K562 (cell line): ENCODE measurements around the gene SFI1. TPM values are rescaled to one million over a fixed set of nuclear protein-coding genes. Genes with fewer than 3 reads are reported as not detected.
A peak's percentile ranks its signal among the peaks of the same experiment; 100 is the strongest.

Source experiments
- BACH1 ChIP-seq: fragments of 200-800 bp; sonication (Bioruptor generic); IDR thresholded peaks from 2 replicates; pipeline ENCODE4 v1.6.1; 2016; ENCODE audit warnings: missing genetic modification characterization, missing compliant biosample characterization
- ELK1 ChIP-seq: sonication (generic); formaldehyde crosslinking; IDR thresholded peaks from 2 replicates; pipeline ENCODE4 v1.8.1; 2022; ENCODE audit warnings: missing genetic modification reagents
- HDAC1 ChIP-seq, 2 experiments: fragments of 450-650 bp; IDR thresholded peaks; 2 replicates each; pipeline ENCODE4 v1.6.1; 2016 to 2017; ENCODE audit warnings: inconsistent platforms in 1 of 2, mild to moderate bottlenecking in 1 of 2, moderate library complexity in 1 of 2
- MBD2 ChIP-seq: sonication (generic); IDR thresholded peaks from 2 replicates; pipeline ENCODE4 v1.6.1; 2016; ENCODE audit warnings: low read depth, borderline replicate concordance
- MED1 ChIP-seq: sonication (generic); formaldehyde crosslinking; IDR thresholded peaks from 2 replicates; pipeline ENCODE4 v1.8.1; 2023; ENCODE audit warnings: missing genetic modification reagents, borderline replicate concordance
- PCBP1 ChIP-seq: fragments of 200-400 bp; formaldehyde crosslinking; IDR thresholded peaks from 2 replicates; pipeline ENCODE4 v1.6.1; 2018; ENCODE audit warnings: mild to moderate bottlenecking, low read depth, low read length; ENCODE audit not compliant: poor library complexity, severe bottlenecking
- POLR2AphosphoS5 ChIP-seq: IDR thresholded peaks from 2 replicates; pipeline ENCODE4 v1.6.1; 2011; ENCODE audit warnings: mild to moderate bottlenecking, low read depth, low read length, moderate library complexity; ENCODE audit not compliant: control insufficient read depth, insufficient read depth
- SAFB ChIP-seq: fragments of 200-400 bp; formaldehyde crosslinking; IDR thresholded peaks from 2 replicates; pipeline ENCODE4 v1.6.1; 2017; ENCODE audit warnings: low read depth, low read length, borderline replicate concordance
- TOE1 ChIP-seq, 2 experiments: fragments of 450-650 bp in 1 of 2; sonication (generic) in 1 of 2; formaldehyde crosslinking in 1 of 2; IDR thresholded peaks; 2 replicates each; pipeline versions ENCODE4 v1.7.1 to v1.8.0; 2016 to 2022; ENCODE audit warnings: borderline replicate concordance in 2 of 2, mild to moderate bottlenecking in 2 of 2, antibody characterized with exemption in 1 of 2, inconsistent platforms in 1 of 2, low read depth in 1 of 2, missing genetic modification reagents in 1 of 2, moderate library complexity in 1 of 2
- ZBTB12 ChIP-seq: fragments of 250-450 bp; sonication (Bioruptor Pico); IDR thresholded peaks from 2 replicates; pipeline ENCODE4 v1.4.0; 2020
- ZNF384 ChIP-seq: IDR thresholded peaks from 2 replicates; pipeline ENCODE4 v1.6.1; 2012; ENCODE audit warnings: low read depth, low read length, improper control_type of control experiment
- ZNF717 ChIP-seq: fragments of 250-450 bp; sonication (Bioruptor Pico); IDR thresholded peaks from 2 replicates; pipeline ENCODE4 v1.5.0; 2021
- ZNF766 ChIP-seq: fragments of 200-800 bp; sonication (Bioruptor generic); conservative IDR thresholded peaks from 2 replicates; pipeline ENCODE4 v1.6.1; 2016; ENCODE audit warnings: missing genetic modification characterization, missing compliant biosample characterization
- polyA plus RNA-seq, 8 experiments: library from polyadenylated mRNA; depleted of rRNA in 4 of 8; stranded (reverse) in 5 of 8; unstranded in 3 of 8; fragments of >200 nt; fragmentation: Nextera tagmentation in 2 of 8; fragmentation: Illumina TruSeq in 1 of 8; extraction: Ambion mirVana in 2 of 8; extraction: Trizol in 1 of 8; gene quantifications; 2 replicates each; pipeline versions ENCODE4 v1.2.1 to v1.2.3, GENCODE V29; 2011 to 2014; ENCODE audit warnings: inconsistent platforms in 1 of 8, missing spikeins in 1 of 8
- total RNA-seq, 7 experiments: library from RNA; depleted of rRNA in 6 of 7; stranded (reverse); fragments of >200 nt in 6 of 7; fragmentation: Illumina TruSeq in 2 of 7; extraction: Trizol in 2 of 7; gene quantifications; 2 replicates each; pipeline versions ENCODE4 v1.2.1 to v1.2.3, GENCODE V29; 2011 to 2021; ENCODE audit warnings: low replicate concordance in 1 of 7
- TF ChIP-seq, protein P1 (sequence below): fragments of 450-650 bp; formaldehyde crosslinking; IDR thresholded peaks from 2 replicates; pipeline ENCODE4 v1.4.0; 2020; ENCODE audit warnings: mild to moderate bottlenecking, moderate library complexity
- TF ChIP-seq, protein P2 (sequence below): fragments of 450-650 bp; formaldehyde crosslinking; IDR thresholded peaks from 2 replicates; pipeline ENCODE4 v1.4.0; 2022; ENCODE audit warnings: mild to moderate bottlenecking, moderate library complexity
- TF ChIP-seq, protein P3 (sequence below): conservative IDR thresholded peaks from 2 replicates; pipeline ENCODE4 v1.6.1; 2011; ENCODE audit warnings: low read depth, mild to moderate bottlenecking, low read length; ENCODE audit not compliant: control insufficient read depth
- TF ChIP-seq, protein P4 (sequence below): fragments of 250-450 bp; sonication (Bioruptor Pico); IDR thresholded peaks from 2 replicates; pipeline ENCODE4 v1.9.0; 2021; ENCODE audit warnings: mild to moderate bottlenecking, inconsistent platforms

Gene SFI1
- total and polyA plus RNA-seq, 9 of the 15 experiments (the other 6 are each of a cell fraction or from before 2014, with no cell fraction given) = 3.0 to 25.6 (median 14.1) TPM

DNA sequence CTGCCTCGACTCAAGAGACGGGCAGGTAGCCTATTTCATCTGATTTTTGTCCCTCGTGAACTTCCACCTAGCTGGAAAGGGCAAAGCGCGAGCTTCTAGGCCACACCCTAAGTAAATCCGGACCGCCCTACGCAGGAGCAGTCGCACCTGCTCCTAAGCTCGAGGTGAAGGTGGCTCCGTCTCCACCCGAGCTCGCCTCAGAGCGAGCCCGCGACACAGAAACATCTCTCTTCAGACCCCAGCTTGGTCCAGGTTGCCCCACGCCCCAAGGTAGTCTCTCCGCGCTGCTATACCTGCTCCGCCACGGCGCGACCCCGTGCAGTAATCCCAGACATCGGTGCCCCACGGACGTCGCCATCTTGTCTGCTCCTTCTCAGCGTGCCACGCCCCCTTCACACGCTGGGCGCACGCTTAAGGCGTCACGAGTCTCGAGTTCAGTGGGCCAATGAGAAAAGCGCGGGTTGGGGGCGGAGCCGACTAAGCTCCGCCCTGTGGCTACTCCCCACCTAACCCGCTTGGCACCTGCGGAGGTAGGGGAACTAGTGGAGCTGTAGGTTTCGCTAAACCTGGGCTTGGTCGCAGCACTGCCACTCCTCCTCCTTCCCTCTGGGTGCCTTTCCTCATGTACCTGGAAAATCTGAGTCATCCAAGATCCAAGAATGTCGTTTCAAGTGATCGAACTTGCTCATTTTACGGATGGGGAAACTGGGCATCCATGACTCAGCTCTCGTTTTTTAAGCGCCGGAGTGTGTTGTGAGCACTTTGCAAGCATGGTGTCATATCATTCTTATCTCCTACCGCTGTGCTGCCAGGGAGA lies 165.7 kb downstream of the SFI1 start, which contains the start of gene PISD (continued):
- TF ChIP-seq PCBP1 (no peak), BACH1 (tag) (peak; percentile 85), HDAC1 (IDR thresholded peaks at IDR 0.05) (peak in 1 of 2 experiments; percentile 99; a peak in 2 of 4 replicates), POLR2AphosphoS5 (peak; percentile 30; the same call in 1 of the 2 replicates), ZNF717 (CRISPR knock-in tag) (no peak), TOE1 (IDR thresholded peaks at IDR 0.05; ENCODE audit: borderline replicate concordance) (0 out of 2 replicates have a peak, but pooled peaks have one; percentile 39), TOE1 (CRISPR knock-in tag; IDR thresholded peaks at IDR 0.05; ENCODE audit: borderline replicate concordance, low read depth) (no peak), SAFB (no peak), ZNF766 (CRISPR knock-in tag) (no peak), ZNF384 (no peak), MBD2 (peak; percentile 68; the same call in 1 of the 2 replicates), MED1 (no peak), ELK1 (CRISPR knock-in tag) (no peak), ZBTB12 (CRISPR knock-in tag) (peak; percentile 91)
- TF ChIP-seq, protein P1, sequence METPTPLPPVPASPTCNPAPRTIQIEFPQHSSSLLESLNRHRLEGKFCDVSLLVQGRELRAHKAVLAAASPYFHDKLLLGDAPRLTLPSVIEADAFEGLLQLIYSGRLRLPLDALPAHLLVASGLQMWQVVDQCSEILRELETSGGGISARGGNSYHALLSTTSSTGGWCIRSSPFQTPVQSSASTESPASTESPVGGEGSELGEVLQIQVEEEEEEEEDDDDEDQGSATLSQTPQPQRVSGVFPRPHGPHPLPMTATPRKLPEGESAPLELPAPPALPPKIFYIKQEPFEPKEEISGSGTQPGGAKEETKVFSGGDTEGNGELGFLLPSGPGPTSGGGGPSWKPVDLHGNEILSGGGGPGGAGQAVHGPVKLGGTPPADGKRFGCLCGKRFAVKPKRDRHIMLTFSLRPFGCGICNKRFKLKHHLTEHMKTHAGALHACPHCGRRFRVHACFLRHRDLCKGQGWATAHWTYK (CRISPR knock-in tag) = 0 out of 2 replicates have a peak, but pooled peaks have one; percentile 33
- TF ChIP-seq, protein P2, sequence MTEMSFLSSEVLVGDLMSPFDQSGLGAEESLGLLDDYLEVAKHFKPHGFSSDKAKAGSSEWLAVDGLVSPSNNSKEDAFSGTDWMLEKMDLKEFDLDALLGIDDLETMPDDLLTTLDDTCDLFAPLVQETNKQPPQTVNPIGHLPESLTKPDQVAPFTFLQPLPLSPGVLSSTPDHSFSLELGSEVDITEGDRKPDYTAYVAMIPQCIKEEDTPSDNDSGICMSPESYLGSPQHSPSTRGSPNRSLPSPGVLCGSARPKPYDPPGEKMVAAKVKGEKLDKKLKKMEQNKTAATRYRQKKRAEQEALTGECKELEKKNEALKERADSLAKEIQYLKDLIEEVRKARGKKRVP (CRISPR knock-in tag) = no peak
- TF ChIP-seq, protein P3, sequence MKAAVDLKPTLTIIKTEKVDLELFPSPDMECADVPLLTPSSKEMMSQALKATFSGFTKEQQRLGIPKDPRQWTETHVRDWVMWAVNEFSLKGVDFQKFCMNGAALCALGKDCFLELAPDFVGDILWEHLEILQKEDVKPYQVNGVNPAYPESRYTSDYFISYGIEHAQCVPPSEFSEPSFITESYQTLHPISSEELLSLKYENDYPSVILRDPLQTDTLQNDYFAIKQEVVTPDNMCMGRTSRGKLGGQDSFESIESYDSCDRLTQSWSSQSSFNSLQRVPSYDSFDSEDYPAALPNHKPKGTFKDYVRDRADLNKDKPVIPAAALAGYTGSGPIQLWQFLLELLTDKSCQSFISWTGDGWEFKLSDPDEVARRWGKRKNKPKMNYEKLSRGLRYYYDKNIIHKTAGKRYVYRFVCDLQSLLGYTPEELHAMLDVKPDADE = peak; percentile 70
- TF ChIP-seq, protein P4, sequence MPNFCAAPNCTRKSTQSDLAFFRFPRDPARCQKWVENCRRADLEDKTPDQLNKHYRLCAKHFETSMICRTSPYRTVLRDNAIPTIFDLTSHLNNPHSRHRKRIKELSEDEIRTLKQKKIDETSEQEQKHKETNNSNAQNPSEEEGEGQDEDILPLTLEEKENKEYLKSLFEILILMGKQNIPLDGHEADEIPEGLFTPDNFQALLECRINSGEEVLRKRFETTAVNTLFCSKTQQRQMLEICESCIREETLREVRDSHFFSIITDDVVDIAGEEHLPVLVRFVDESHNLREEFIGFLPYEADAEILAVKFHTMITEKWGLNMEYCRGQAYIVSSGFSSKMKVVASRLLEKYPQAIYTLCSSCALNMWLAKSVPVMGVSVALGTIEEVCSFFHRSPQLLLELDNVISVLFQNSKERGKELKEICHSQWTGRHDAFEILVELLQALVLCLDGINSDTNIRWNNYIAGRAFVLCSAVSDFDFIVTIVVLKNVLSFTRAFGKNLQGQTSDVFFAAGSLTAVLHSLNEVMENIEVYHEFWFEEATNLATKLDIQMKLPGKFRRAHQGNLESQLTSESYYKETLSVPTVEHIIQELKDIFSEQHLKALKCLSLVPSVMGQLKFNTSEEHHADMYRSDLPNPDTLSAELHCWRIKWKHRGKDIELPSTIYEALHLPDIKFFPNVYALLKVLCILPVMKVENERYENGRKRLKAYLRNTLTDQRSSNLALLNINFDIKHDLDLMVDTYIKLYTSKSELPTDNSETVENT (CRISPR knock-in tag) = no peak; the same call in 1 of the 2 replicates
